ENCODE data around the gene LYPD8.

The LYPD8 gene

DNA sequence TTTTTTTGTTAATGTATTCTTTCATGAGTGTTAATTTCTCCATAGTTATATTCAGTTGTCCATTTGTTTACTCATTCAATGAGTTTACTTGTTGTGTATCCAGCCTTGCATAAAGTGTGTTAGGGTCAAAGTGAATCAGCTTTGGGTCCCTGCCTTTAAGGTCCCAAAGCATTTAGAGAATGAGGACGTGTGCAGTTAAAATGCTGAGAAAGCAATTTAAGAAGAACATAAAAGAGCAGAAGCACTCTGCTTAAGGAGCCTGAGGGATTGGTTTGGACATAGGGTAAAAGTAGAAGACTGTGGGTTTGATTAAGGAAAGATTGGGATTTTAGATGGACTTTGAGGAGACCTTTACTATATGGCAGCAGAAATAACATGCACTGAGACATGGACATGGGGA is 56.5 kb downstream of the LYPD8 start:
- ChIA-PET POLR2A (no interaction called here), CTCF (no interaction called here)
- H3K4me3 ChIP-seq (ENCODE audit: low read depth, low read length), result no peak overlapping the region
- H3K4me1 ChIP-seq (ENCODE audit: control insufficient read depth, insufficient read depth, low read length), result no peaks in the 10 kb centered on the region
- no peaks in the 10 kb centered on the region for H3K36me3 ChIP-seq (ENCODE audit: control insufficient read depth in 2 of 2, insufficient read depth in 1 of 2, low read length in 2 of 2)
- TF ChIP-seq, protein P1, sequence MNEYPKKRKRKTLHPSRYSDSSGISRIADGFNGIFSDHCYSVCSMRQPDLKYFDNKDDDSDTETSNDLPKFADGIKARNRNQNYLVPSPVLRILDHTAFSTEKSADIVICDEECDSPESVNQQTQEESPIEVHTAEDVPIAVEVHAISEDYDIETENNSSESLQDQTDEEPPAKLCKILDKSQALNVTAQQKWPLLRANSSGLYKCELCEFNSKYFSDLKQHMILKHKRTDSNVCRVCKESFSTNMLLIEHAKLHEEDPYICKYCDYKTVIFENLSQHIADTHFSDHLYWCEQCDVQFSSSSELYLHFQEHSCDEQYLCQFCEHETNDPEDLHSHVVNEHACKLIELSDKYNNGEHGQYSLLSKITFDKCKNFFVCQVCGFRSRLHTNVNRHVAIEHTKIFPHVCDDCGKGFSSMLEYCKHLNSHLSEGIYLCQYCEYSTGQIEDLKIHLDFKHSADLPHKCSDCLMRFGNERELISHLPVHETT (tag by site-specific recombination; IDR thresholded peaks at IDR 0.05), result no peak
- TF ChIP-seq, protein P2, sequence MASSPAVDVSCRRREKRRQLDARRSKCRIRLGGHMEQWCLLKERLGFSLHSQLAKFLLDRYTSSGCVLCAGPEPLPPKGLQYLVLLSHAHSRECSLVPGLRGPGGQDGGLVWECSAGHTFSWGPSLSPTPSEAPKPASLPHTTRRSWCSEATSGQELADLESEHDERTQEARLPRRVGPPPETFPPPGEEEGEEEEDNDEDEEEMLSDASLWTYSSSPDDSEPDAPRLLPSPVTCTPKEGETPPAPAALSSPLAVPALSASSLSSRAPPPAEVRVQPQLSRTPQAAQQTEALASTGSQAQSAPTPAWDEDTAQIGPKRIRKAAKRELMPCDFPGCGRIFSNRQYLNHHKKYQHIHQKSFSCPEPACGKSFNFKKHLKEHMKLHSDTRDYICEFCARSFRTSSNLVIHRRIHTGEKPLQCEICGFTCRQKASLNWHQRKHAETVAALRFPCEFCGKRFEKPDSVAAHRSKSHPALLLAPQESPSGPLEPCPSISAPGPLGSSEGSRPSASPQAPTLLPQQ (tag by site-specific recombination; IDR thresholded peaks at IDR 0.05), result no peak
- TF ChIP-seq PRDM1 (tag by site-specific recombination; IDR thresholded peaks at IDR 0.05) (no peak), SCRT1 (tag by site-specific recombination; IDR thresholded peaks at IDR 0.05; ENCODE audit: borderline replicate concordance) (no peak), ZNF214 (tag by site-specific recombination; IDR thresholded peaks at IDR 0.05; ENCODE audit: borderline replicate concordance) (no peak), GLI2 (tag by site-specific recombination; IDR thresholded peaks at IDR 0.05; ENCODE audit: borderline replicate concordance, low read depth) (no peak), ZNF529 (tag by site-specific recombination; IDR thresholded peaks at IDR 0.05; ENCODE audit: insufficient replicate concordance) (no peak), ZNF843 (tag by site-specific recombination; IDR thresholded peaks at IDR 0.05) (no peak), ZBTB1 (tag by site-specific recombination; IDR thresholded peaks at IDR 0.05) (no peak), MZF1 (tag by site-specific recombination; IDR thresholded peaks at IDR 0.05; ENCODE audit: borderline replicate concordance) (no peak), ZNF747 (tag by site-specific recombination; IDR thresholded peaks at IDR 0.05) (no peak), ZNF791 (tag by site-specific recombination; IDR thresholded peaks at IDR 0.05) (no peak), EGR2 (tag by site-specific recombination; IDR thresholded peaks at IDR 0.05; ENCODE audit: low read depth) (no peak), ZNF701 (tag by site-specific recombination; IDR thresholded peaks at IDR 0.05) (no peak), YY1 (tag by site-specific recombination; IDR thresholded peaks at IDR 0.05) (no peak), ZNF114 (tag by site-specific recombination; IDR thresholded peaks at IDR 0.05) (no peak), ZFP41 (tag by site-specific recombination; IDR thresholded peaks at IDR 0.05; ENCODE audit: borderline replicate concordance) (no peak), BCL11B (tag by site-specific recombination; IDR thresholded peaks at IDR 0.05; ENCODE audit: low read depth) (no peak)
- TF ChIP-seq, protein P3, sequence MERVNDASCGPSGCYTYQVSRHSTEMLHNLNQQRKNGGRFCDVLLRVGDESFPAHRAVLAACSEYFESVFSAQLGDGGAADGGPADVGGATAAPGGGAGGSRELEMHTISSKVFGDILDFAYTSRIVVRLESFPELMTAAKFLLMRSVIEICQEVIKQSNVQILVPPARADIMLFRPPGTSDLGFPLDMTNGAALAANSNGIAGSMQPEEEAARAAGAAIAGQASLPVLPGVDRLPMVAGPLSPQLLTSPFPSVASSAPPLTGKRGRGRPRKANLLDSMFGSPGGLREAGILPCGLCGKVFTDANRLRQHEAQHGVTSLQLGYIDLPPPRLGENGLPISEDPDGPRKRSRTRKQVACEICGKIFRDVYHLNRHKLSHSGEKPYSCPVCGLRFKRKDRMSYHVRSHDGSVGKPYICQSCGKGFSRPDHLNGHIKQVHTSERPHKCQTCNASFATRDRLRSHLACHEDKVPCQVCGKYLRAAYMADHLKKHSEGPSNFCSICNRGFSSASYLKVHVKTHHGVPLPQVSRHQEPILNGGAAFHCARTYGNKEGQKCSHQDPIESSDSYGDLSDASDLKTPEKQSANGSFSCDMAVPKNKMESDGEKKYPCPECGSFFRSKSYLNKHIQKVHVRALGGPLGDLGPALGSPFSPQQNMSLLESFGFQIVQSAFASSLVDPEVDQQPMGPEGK (tag by site-specific recombination; IDR thresholded peaks at IDR 0.05), result no peak
- TF ChIP-seq, protein P4, sequence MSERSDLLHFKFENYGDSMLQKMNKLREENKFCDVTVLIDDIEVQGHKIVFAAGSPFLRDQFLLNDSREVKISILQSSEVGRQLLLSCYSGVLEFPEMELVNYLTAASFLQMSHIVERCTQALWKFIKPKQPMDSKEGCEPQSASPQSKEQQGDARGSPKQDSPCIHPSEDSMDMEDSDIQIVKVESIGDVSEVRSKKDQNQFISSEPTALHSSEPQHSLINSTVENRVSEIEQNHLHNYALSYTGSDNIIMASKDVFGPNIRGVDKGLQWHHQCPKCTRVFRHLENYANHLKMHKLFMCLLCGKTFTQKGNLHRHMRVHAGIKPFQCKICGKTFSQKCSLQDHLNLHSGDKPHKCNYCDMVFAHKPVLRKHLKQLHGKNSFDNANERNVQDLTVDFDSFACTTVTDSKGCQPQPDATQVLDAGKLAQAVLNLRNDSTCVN (tag by site-specific recombination; optimal IDR thresholded peaks at IDR 0.05), result no peak
- H3K9me3 ChIP-seq (ENCODE audit: control insufficient read depth, insufficient read depth, low read depth, low read length), result no peaks in the 10 kb centered on the region
- H3K27ac ChIP-seq (ENCODE audit: extremely low read depth, low read depth, low read length), result no peak overlapping the region

DNA sequence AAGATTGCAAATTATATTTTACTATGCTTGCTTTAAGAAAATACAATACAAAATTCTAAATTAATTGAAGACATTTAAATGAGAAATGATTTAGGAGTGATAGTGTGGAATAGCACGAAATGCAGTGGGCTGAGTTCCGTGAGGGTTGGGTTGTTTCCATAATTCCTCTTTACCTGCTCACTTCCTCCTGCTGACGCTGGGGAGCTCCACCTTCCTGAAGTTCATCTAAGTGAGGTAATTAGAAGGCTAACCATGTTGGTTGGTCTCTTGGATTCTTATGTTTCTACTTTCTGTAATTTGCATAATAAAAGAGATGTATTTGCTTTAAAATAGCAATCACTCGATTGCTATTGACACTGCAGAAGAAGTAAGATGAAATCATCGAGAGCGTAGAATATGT is 57.7 kb downstream of the LYPD8 start:
- Histone ChIP-seq H3K27ac (ENCODE audit: extremely low read depth, low read depth, low read length) (no peak overlapping the region), H3K9me3 (ENCODE audit: control insufficient read depth, insufficient read depth, low read depth, low read length) (no peaks in the 10 kb centered on the region), H3K4me1 (ENCODE audit: control insufficient read depth, insufficient read depth, low read length) (no peaks in the 10 kb centered on the region), H3K4me3 (ENCODE audit: low read depth, low read length) (no peak overlapping the region), H3K36me3 (ENCODE audit: control insufficient read depth in 2 of 2, insufficient read depth in 1 of 2, low read length in 2 of 2) (no peaks in the 10 kb centered on the region)
- no peak for TF ChIP-seq HOXC10 (CRISPR knock-in tag; IDR thresholded peaks at IDR 0.05)
- POLR2A ChIA-PET, result no interaction called here
- CTCF ChIA-PET, result no interaction called here
